Cerebellar nuclear complex (tissue), 1 donor: ENCODE data around the gene MYRFL.

ENCODE experiments used
- DNase-seq, 2 experiments: peaks; one replicate each; lab custom pipeline; 2025; lab: John Stamatoyannopoulos, UW

MYRFL gene

DNA sequence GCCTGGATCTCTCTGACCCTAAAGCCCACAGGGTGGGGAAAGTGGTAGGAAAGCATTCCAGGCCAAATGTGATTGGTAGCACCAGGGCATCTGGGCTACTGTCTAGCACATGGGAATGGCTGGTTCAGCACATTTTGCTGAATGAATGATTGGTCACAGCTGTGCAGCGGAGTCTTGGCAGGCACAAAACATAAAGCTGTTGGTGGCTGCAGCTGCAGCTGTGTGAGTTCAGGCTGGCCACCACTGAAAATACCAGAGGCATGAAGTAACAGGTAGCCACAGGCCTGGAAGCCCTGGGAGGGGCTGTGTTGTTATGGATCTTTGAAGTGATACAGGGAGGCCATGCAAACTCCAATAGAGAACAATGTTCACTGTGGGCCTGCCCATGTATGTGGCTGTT lies 72.7 kb downstream of the MYRFL start:
- DNase-seq, result no peak

DNA sequence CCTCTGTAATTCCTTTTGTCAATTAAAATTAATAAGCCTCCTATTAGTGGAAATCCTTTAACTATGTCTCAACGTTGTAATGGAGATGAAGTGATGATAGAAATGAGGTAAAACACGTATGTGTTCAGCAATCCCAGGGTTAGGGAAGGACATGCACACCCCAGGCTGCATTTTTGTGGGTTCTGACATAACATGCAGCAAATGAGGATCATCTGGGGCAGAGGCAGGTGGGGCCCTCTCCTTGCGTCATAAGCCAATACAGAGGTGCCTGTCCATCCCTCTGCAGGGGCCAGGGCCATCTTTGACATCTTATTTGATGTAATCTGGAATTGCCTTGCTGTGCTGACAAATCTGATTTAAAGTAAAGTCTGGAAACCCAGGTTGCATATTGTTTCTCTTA lies 73.2 kb downstream of the MYRFL start:
- DNase-seq, result no peak

DNA sequence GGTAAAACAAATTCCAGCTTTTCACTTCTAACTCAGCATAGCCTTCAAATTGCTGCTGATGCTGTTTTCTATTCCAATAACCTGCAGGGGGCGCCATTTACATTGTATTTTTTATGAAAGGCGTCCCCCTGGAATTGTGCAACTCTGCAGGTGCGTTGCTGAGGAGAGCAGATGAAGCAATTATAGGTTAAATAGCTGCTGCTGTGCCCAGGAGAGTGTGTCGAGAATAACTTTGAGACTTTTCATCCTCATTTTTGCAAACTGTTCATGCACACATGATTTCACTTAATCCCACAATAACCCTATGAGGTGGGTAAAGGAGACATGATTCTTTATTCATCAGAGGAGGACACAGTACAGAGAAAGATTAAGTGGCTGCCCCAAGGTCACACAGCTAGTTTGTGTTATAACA lies 75.7 kb downstream of the MYRFL start:
- peak in 1 of 2 experiments; percentile 83 for DNase-seq

DNA sequence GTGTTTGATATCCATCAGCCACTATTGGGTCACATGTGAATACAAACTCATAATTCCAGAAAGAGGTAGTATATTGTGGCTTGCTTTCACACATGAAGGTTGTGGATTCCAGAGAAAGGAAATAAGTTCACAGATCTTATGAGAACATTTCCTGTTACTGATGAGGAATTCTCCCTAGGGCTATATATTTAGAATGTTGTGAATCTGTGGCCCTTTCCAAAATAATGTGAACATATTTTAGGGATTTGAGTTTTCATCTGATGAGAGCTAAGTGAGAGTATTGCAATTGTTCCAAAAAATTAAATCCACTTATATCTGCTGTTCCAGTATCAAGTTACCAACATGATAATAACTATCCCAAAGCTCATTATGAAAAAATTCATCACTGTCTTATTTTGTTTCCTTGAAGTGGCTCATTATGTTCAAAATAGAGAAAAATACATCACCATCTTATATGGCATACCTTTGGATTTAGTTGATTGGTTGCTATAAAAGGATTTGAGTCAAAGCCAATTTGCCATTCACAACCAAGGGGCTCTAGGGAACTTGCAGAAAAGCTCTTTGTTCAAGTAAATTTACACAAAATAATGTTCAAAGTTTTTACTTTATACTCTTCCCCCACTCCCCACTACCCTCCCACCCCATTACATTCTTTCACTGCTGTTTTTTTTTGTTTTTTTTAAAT lies 76.3 kb downstream of the MYRFL start:
- DNase-seq, result no peak

DNA sequence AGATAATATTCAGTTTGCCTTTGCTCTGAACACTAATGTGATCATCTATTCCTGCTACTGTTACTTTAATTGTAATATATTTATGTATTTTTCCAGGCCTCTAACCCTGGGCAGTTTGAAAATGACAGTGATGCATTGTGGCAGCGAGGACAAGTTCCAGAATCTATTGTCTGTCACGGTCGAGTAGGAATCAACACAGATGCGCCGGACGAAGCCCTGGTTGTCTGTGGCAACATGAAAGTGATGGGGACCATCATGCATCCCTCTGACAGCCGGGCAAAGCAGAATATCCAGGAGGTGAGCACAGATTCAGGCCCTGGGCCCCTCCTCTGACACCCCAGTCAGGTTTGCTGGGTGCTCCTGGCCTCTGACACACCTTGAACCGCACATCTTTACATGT lies 78.5 kb downstream of the MYRFL start:
- no peak for DNase-seq

DNA sequence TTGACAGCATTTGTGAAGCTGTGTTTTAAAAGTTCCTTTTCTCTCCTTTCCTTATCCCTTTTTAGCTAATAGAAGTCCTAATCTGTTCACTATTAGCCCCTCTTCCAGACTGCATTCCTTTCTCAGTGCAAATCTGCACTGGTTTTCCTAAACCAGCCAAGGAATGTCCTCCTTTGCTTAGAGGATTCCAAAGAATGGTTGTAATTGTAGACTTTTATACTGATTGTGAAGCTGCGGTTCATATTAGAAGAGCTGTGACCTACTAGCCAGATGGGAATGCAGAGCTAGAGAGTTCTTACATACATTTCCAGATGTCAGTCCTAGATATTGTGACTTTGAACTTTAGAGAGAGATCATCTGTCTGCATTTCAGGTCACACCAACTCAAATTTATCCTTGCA lies 79.8 kb downstream of the MYRFL start:
- DNase-seq, result no peak

DNA sequence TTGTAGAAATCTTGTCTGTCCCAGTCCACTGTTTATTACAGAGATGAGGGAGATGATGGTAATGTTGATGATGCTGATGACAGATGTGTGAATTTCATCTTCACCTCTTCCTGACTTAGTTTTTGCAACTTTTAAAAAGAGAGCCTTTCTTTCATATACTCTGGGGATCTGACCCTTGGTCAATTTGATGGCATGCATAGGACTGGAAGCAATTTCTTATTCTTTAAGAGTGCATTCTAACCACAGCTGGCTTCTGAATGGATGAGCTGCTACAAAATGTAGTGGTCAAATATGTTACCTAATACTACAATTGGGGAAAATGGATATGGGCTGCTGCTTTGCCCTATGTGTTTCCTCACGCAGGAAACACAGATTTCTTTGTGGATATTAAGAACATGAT lies 80.8 kb downstream of the MYRFL start:
- no peak for DNase-seq

DNA sequence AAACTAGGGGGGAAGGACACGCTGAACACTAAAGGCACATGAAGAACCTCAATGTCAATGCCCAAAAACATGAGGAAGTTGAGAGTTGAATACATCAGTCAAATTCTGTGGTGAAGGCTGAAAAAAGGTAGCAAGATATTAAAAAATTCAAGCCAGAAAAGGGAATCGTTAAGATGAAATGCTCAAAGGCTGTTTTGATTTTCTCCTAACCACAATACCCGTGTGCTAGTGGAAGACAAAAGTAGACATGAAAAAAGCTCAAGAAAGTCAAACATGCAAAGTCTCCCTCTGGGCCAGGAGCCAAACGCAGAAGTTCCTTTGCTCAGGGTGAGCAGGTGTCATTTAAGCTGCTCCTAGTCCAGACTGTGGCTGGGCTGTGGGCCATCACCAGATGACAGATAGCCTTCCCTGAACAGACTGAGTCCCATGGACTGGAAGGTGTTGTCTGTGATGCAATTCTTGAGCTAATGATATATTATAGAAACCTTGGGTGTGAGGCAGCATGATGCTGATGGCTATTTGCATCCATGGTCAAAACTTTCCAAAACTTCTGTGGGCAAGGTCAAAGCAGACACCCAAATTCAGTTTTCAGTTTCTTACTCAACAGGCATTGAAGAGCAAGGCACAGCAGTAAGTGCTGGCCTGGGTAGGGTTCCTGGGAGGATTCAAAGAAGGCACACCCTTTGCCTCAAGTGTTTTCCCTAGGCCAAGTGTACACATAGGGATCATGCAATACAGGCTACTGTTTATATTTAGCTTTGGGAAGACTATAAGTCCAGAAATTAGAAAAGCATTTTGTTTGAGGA lies 81.6 kb downstream of the MYRFL start:
- no peak for DNase-seq

DNA sequence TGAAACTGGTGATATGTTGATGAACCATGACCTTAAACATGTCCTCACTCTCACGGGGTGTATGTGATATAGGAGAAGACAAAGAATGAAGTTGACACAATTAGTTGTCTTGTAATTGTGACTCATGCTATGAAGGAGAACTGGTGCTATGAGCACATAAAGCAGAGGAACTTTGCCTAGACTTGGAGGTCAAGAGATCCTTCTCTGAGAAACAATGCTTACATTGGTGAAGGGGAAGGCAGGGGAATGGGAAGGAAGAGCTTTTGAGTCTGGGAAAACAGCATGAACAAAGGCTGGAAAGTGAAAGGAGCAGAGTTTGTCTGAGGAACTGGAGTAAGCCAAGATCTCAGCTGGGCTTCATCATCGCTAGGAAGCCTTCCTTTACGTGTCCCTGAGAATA lies 83.2 kb downstream of the MYRFL start:
- no peak for DNase-seq

DNA sequence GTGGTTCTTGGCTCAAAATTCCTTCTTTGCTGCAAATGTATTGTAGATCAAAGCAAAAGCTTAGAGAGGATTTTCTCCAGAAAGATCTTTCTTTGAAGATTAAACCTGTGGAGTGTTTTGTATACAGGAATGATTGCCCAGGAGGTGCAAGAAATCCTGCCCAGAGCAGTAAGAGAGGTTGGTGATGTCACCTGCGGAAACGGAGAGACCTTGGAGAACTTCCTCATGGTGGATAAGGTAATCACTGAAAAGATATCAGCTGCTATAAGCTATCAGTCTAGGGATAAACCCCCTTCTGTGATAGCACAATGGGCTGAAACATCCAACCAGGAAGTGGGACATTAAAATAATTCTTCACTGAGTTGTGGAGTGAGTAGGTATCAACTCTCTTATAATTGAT lies 85.7 kb downstream of the MYRFL start:
- no peak for DNase-seq

DNA sequence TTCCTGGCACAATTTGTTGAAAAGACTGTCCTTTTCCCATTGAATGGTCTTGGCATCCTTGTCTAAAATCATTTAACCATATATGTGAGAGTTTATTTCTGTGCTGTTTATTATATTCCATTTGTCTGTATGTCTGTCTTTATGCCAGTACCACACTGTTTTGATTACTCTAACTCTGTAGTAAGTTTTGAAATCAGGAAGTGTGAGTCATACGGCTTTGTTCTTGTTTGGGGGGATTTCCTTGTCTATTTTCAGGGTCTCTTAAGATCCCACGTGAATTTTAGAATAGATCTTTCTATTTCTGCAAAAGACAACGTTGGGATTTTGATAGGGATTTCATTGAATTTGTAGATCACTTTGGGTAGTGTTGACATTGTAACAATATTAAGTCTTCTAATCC lies 88.5 kb downstream of the MYRFL start:
- DNase-seq, result no peak

DNA sequence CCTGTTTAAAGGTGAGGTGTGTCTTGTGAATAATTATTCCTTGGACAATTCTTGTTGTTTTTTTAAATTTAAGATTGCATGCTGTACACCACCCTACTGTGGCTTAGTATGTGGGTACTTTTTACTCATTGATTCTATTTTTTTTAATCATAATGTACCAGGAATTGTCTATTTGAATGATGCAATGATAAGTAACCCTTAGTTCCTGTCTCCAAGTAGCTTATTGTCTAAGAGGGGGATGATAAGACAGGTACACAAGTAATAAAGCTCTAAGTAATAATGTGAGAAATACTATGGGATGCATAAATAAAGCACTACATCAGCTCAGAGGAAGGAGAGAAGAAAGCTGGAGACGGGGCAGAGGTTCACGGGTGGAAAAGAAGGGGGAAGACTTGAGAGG lies 90.9 kb downstream of the MYRFL start:
- DNase-seq, result no peak

DNA sequence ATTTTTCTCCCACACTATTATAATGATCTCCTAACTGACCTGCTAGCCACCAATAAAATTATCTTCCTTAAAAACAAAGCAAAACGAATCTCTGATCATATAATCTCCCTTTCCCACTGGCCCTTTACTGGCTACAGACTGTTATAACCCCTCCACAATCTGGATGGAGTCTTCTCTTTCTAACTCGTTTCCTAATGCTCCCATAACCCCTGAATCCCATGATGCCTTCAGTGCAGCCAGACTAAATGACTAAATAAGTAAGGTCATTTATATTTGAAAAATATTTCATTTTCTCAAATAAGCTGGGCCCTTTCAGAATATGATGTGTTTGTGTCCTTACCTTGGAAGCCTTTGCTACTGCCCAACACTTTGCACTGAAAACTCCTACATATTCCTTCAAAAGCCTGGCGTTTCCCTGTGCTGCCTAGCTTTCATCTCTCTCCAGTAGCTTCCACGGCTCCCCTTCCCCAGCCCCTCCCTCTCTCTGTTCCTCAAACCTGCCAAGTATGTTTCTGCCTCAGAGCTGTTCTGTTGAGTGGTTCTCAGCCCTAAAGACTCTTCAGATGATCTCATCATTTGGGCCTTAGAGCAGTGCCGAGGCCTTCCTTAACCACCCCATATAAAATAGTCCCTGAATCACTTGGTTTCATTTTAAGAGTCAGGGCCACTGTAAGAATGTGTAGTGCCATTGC lies 91.7 kb downstream of the MYRFL start:
- DNase-seq, result no peak

DNA sequence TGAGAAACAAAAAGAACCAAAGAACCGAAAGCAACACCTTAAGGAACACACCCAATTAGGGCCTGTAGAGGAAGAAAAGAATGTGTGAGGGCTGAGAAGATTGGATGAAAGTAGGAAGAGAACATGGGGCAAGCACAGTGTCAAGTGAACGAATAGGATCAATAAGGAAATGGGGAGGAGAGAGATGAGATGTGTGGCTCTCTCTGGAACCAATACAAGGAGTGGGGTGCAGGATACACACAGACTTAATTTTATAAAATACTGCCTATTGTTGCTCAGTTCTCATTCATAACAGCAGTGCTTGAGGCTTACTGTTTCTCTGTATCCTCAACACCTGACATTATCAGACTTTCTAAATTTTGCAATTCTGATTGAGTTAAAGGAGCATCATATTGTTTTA lies 93.3 kb downstream of the MYRFL start:
- DNase-seq, result no peak

DNA sequence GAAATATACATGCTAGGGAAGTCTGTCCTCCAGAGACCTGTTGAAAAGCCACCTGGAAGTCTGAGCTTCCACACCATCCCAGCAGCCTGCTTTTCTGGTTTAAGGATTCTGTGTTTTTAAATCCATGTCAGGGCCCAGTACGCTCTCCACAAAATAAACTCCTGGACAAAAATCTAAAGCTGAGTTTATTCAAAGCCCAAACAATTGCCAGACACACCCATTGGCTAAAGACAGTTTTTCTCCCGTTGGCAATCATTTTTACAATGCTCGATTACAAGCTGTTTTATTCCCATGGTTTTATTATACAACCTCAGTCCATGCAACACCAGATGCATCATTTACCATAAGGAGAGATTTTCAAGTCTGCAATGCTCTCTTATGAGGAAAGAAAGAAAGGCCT lies 94.5 kb downstream of the MYRFL start:
- DNase-seq, result no peak

DNA sequence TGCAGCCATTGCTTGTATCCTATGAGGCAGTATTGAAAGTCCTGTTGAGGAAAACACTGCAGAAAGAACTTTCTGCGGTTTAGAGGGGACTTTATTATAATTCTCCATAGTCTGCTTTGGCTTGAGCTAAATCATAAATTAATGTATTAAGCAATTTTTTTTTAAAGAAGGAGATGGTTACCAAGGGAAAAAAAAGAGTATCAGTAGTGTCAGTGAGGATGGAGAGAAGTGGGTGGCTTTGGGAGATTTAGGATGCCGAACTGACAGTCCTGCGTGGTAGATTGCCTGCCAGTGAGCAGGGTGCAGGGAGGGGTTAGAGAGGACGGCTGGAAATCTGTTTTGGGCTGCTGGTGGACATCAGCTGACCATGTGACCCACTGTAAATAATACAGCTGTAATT lies 96.8 kb downstream of the MYRFL start:
- no peak for DNase-seq

DNA sequence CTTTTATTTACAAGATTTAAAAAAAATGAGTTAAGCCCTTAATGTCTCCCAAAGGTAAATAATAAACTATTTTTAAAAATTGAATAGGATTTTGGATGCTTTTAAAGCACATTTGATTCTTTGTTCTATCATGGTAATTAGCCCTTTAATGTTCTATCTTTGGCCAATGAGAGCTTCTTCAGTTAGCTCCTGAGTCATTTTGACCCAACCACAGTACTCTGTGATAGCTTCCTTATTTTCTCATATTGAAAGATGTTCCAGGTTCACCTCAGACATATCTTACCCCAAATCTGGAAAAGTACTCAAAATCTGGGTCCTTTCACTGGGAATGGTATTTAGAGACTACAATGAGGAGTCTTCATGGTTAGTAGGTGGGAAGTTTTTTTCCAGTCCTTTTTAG lies 98.0 kb downstream of the MYRFL start:
- DNase-seq, result no peak

DNA sequence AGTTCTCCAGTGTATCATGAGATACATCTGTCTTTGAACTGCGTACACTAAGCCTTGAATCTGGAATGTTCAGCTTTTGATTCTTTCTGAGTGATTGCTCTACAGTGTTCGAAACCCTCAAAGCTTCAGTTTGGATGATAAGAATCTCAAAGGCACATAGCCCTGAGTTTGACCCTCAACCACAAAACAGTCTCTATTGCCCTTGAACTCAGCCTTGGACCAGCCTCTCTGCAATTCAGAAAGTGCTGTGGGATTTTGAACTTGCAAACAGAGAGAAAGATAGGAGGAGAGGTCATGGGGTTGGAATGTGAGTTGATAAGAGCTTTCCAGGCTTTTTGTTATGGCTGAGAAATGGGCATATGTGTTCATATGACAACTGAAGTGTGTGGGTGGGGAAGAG lies 100.3 kb downstream of the MYRFL start:
- no peak for DNase-seq

DNA sequence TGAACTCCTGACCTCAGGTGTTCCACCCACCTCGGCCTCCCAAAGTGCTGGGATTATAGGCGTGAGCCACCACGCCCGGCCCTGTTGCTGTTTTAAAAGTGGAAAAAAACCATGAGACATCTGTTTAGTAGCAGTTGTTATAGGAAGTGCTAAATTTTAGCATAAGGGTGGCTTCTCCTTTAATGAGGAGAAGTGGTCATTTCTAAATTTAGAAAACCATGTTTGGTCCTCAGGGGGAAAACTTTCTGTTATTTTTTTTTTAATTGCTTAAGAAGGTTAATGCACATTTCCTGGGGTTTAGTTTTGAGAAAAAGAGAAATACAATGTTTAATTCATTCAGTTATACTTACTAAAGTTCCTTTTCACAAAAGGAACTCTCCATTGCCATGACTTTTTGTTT lies 102.1 kb downstream of the MYRFL start:
- DNase-seq, result no peak

DNA sequence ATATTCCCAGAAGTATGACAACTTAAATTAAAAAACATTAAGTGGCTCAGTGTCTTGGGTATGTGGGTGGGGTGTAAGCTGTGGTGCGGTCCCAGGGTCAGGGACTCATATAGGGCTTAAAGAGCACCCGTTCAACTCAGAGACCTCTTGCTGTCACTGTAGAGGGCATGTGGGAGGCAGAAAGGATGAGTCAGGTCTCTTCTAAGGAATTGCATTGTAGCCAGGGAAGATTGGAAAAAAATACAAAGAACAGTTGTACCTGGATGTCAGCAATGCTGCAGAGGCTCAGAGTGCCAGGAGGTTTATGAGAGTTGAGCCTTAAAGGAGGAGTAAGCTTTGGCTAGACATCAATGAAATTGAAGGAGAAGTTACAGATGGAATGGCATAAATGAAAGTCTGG lies 104.1 kb downstream of the MYRFL start:
- no peak for DNase-seq

DNA sequence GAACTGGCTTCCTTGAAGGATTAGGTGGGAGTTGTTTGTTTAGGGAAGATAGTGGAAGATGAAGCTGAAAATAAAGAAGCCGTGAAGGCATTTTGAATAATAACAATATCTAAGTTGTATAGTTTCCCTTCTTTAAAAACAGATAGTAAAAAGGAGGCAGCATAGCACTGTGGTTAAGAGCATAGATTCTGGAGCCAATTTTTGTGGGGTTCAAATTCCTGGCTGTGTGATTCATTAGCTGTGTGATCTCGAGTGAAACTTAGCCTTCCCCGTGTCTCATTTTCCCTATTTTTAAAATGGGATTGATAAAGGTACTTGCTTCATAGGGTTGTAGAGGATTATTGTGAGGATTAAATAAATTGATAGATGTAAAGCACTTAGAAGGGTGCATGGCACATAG lies 104.5 kb downstream of the MYRFL start:
- DNase-seq, result no peak

DNA sequence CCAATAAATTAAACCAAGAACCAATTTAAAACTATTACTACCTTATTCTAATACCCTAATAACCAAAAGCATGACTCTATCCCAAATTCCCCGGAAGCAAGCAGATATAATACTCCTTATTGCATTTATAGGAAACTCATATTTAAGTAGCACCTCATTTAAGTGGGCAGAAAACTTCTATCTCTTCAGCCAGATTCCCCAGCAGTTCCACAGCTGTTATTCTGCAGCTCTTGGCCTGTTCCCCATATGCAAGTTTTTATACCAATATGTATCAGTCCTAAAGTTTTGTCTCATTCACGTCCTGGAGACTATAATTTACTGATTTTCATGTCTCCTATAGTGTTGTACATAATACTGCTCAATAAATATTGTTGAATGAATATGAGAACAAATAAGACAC lies 106.5 kb downstream of the MYRFL start:
- DNase-seq, result no peak

DNA sequence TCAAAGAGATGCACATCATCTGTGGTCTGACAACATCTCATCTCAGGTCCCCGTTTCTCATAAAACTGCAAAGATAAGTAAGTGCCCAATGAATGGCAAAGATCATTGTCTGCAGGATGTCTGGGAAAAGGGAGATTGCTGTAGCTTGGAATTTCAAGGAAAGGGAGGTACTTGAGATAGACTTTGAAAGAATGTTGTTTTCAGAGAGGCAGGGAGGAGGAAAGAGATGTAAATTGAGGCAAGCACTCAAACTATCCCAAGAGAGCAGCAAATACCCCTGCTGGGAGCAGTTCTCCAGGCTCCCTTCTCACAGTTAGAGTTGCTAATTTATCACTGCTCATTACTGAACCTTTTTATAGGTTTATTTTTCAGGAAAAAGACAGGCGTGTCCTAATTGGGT lies 107.1 kb downstream of the MYRFL start:
- DNase-seq, result no peak
